Globus pallidus (tissue), 1 donor: ENCODE results near the gene FIGLA.

Experiments used
- DNase-seq: peaks from one replicate; pipeline ENCODE4 v3.0.0-alpha.2; 2015; ENCODE audit warnings: low spot score

The FIGLA gene

GRCh38 chr2:70775141-70775540 is 15.3 kb downstream of the FIGLA start:
- DNase-seq, result no peak

- no peak for DNase-seq
Observed at GRCh38 chr2:70772486-70773155, 17.8 kb downstream of the FIGLA start.

- DNase-seq, result no peak
Observed at GRCh38 chr2:70771446-70771845, 19.0 kb downstream of the FIGLA start.

GRCh38 chr2:70769450-70769849 is 21.0 kb downstream of the FIGLA start:
- DNase-seq, result no peak

- no peak for DNase-seq
Observed at GRCh38 chr2:70768590-70769085, 21.8 kb downstream of the FIGLA start.

- DNase-seq, result peak; percentile 31
Observed at GRCh38 chr2:70767699-70768589, 22.5 kb downstream of the FIGLA start, which contains the start of gene ADD2. Gene ADD2, minus strand, starts transcription at chr2:70768200. Its CDS starts 61,792 bp downstream, at chr2:70706408.

GRCh38 chr2:70767079-70767698 is 23.3 kb downstream of the FIGLA start:
- DNase-seq, result no peak

GRCh38 chr2:70766357-70767078 is 23.9 kb downstream of the FIGLA start:
- no peak for DNase-seq

- DNase-seq, result no peak
Observed at GRCh38 chr2:70765507-70765906, 24.9 kb downstream of the FIGLA start.

- DNase-seq, result no peak
Observed at GRCh38 chr2:70759446-70759845, 31.0 kb downstream of the FIGLA start.

GRCh38 chr2:70757966-70758365 is 32.5 kb downstream of the FIGLA start:
- no peak for DNase-seq

GRCh38 chr2:70757360-70757759 is 33.1 kb downstream of the FIGLA start:
- no peak for DNase-seq

GRCh38 chr2:70756128-70756527 is 34.3 kb downstream of the FIGLA start:
- DNase-seq, result no peak

- DNase-seq, result no peak
Observed at GRCh38 chr2:70753902-70754301, 36.5 kb downstream of the FIGLA start.

- DNase-seq, result no peak
Observed at GRCh38 chr2:70753031-70753430, 37.4 kb downstream of the FIGLA start.

GRCh38 chr2:70752396-70752795 is 38.0 kb downstream of the FIGLA start:
- no peak for DNase-seq

GRCh38 chr2:70751881-70752280 is 38.6 kb downstream of the FIGLA start:
- no peak for DNase-seq

- DNase-seq, result no peak
Observed at GRCh38 chr2:70750320-70750719, 40.1 kb downstream of the FIGLA start.

GRCh38 chr2:70748002-70748784 is 42.2 kb downstream of the FIGLA start:
- DNase-seq, result no peak

- DNase-seq, result no peak
Observed at GRCh38 chr2:70747284-70747683, 43.2 kb downstream of the FIGLA start.
